Right lobe of liver (tissue), 6 donors: Measurements from ENCODE around the gene BICC1. TPM values are rescaled to one million over a fixed set of nuclear protein-coding genes. Genes with fewer than 3 reads are reported as not detected.

Experiments used
- ATAC-seq, 4 donors: fragments of 200-7000 bp; cut with Tn5 transposase; one replicate each; pipeline ENCODE4 v1.9.1; 2020; ENCODE audit warnings: mild to moderate bottlenecking in 4 of 4, moderate library complexity in 4 of 4
- DNase-seq, 3 donors: peaks; one replicate each; pipeline ENCODE4 v3.0.0-alpha.2; 2020
- H3K27ac ChIP-seq, 3 donors: fragments of 200-600 bp; one replicate each; pipeline ENCODE4 v1.8.0; 2022
- H3K27me3 ChIP-seq, 2 donors: fragments of 200-600 bp; one replicate each; pipeline ENCODE4 v1.8.0; 2022
- H3K36me3 ChIP-seq, 4 donors: fragments of 200-600 bp; sonication (generic) in 1 of 4; one replicate each; pipeline versions ENCODE4 v1.5.1 to v1.8.0; 2017 to 2022; ENCODE audit warnings: control low read depth in 1 of 4
- H3K4me1 ChIP-seq, 4 donors: fragments of 200-600 bp; sonication (generic) in 1 of 4; one replicate each; pipeline versions ENCODE4 v1.5.1 to v1.8.0; 2017 to 2022; ENCODE audit warnings: control low read depth in 1 of 4
- H3K4me3 ChIP-seq, 3 donors: fragments of 200-600 bp; one replicate each; pipeline ENCODE4 v1.8.0; 2022
- H3K9me3 ChIP-seq, 4 donors: fragments of 200-600 bp; sonication (generic) in 1 of 4; one replicate each; pipeline versions ENCODE4 v1.5.1 to v1.8.0; 2017 to 2022; ENCODE audit warnings: control low read depth in 1 of 4
- CTCF ChIP-seq, 4 donors: fragments of 200-600 bp in 3 of 4; fragments of 450-650 bp in 1 of 4; IDR thresholded peaks; one replicate each; pipeline versions ENCODE4 v1.5.1 to v1.8.0; 2016 to 2022; ENCODE audit warnings: antibody characterized with exemption in 4 of 4, mild to moderate bottlenecking in 2 of 4
- POLR2A ChIP-seq: fragments of 450-650 bp; IDR thresholded peaks from one replicate; pipeline ENCODE4 v1.6.1; 2017; ENCODE audit warnings: antibody characterized with exemption, mild to moderate bottlenecking
- WGBS: methylation state at CpG from one replicate; pipeline ENCODE4 v1.1.6; 2018; ENCODE audit warnings: low coverage, low lambda C conversion rate; ENCODE audit not compliant: insufficient coverage; ENCODE audit errors: missing lambda C conversion rate; 5-methylcytosine and 5-hydroxymethylcytosine counted together
- intact Hi-C, 2 donors: fragments of 100-400 bp; cut with DNase I; formaldehyde crosslinking; loops; one replicate each; pipeline versions ENCODE4 v1.11.2 to v1.14.1; 2022
- total RNA-seq, 6 experiments: library from RNA; depleted of rRNA in 2 of 6; stranded (reverse); fragments of >200 nt in 2 of 6; fragmentation: NEBNext Ultra II Directional in 3 of 6; extraction: Animal tissue kit (Norgen Biotek cat#: 25700) in 3 of 6; gene quantifications; one replicate each; pipeline versions ENCODE4 v1.1.0 to v1.2.4, GENCODE V29; 2016 to 2023
- donor health status: DM: no; HTN: yes; CAD: no.
- donor health status: DM: no; HTN: no; CAD: no.
- donor health status: DM: no; HTN: no; CAD: no.
- donor health status: DM: no; HTN: yes; CAD: no.
- donor health status: DM: no; HTN: yes; CAD: no.

Gene BICC1
- total RNA-seq, 6 experiments from 2014 or later: 1.2 to 9.0 (median 2.3) TPM

GRCh38 chr10:58810751-58811150, 298.1 kb downstream of the BICC1 start:
- Histone ChIP-seq H3K9me3 (no peaks in the 10 kb centered on the region), H3K36me3 (no peaks in the 10 kb centered on the region), H3K27ac (no peak overlapping the region), H3K4me1 (peaks cover 0 to 49% (median 2%) of the 10 kb centered on the region in 4 donors), H3K27me3 (no peaks in the 10 kb centered on the region), H3K4me3 (no peak overlapping the region)
- DNase-seq: no peak
- 71% methylated on average over 2 of the region's 2 CpGs for WGBS
- intact Hi-C loops: no loop called here
- TF ChIP-seq CTCF (IDR thresholded peaks at IDR 0.05) (no peak), POLR2A (no peak)
- ATAC-seq: no peak

DNA sequence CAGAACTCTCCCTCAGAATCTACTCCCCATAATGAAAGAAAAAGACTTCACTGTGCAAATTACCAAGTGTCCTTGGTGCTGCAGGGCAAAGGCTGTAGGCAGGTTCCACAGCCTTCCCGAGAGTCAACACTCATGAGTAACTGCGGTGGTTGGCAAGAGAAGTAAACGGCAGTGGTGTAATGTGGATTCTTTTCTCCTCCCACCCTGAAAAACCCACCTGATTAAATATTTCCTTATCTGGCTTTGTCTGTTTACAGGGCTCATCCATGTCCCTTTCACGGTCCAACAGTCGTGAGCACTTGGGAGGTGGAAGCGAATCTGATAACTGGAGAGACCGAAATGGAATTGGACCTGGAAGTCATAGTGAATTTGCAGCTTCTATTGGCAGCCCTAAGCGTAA, 300.9 kb downstream of the BICC1 start:
- Histone ChIP-seq H3K4me1 (peaks cover 0 to 44% (median 12%) of the 10 kb centered on the region in 4 donors), H3K27me3 (no peaks in the 10 kb centered on the region), H3K27ac (peak overlapping the region in 2 of 3 donors; percentile 25 to 76), H3K4me3 (no peak overlapping the region), H3K36me3 (no peaks in the 10 kb centered on the region), H3K9me3 (no peaks in the 10 kb centered on the region)
- 40% methylated on average over 8 of the region's 8 CpGs for WGBS
- TF ChIP-seq CTCF (IDR thresholded peaks at IDR 0.05): no peak
- ATAC-seq (peak; percentile 79 to 90 (median 83)), DNase-seq (peak; percentile 44 to 78 (median 73))
- intact Hi-C loops: no loop called here

DNA sequence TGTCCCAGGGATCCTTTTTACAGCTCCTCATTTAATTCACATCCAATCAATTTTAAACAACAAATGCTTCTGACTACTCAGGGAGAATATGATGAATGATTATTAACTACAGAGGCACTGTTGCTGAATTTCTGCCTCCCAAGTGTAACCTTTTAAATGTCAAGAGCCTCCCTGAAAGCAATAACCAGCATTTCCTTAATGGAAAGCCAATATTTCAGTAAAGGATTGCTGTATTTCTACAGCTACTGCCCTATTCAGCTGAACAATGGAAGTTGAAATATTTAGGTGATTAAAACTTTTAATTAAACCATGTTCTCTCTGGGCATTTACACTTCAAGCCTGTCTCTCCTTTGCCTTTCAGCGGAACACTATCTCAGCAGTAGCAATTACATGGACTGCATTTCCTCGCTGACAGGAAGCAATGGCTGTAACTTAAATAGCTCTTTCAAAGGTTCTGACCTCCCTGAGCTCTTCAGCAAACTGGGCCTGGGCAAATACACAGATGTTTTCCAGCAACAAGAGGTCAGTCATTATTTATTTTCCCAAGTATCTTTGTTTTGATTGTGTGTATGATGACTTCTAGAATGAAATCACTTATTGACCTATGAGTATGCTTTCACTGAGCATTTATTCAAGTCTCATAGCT, 304.7 kb downstream of the BICC1 start:
- no peaks in the 10 kb centered on the region for H3K36me3 ChIP-seq
- WGBS: 19% methylated on average over 2 of the region's 2 CpGs
- ATAC-seq (peak; percentile 68 to 81 (median 79)), DNase-seq (peak in 1 of 3 donors; percentile 67)
- peaks cover 0 to 74% (median 20%) of the 10 kb centered on the region in 4 donors for H3K4me1 ChIP-seq
- TF ChIP-seq POLR2A (no peak), CTCF (IDR thresholded peaks at IDR 0.05) (no peak)
- H3K4me3 ChIP-seq: no peak overlapping the region
- no peaks in the 10 kb centered on the region for H3K9me3 ChIP-seq
- peak overlapping the region; percentile 1 to 83 (median 41) for H3K27ac ChIP-seq
- no peaks in the 10 kb centered on the region for H3K27me3 ChIP-seq
- intact Hi-C loops: no loop called here

- no peaks in the 10 kb centered on the region for H3K9me3 ChIP-seq
- TF ChIP-seq POLR2A (no peak), CTCF (IDR thresholded peaks at IDR 0.05) (peak; percentile 22 to 50 (median 25))
- intact Hi-C loops: no loop called here
- H3K27ac ChIP-seq: peak overlapping the region in 1 of 3 donors; percentile 83
- no peak for DNase-seq
- H3K4me3 ChIP-seq: no peak overlapping the region
- peak; percentile 49 to 79 (median 60) for ATAC-seq
- no peaks in the 10 kb centered on the region for H3K27me3 ChIP-seq
- H3K4me1 ChIP-seq: peaks cover 0 to 78% (median 24%) of the 10 kb centered on the region in 4 donors
- H3K36me3 ChIP-seq: no peaks in the 10 kb centered on the region
- WGBS: 0% methylated on average over 1 of the region's 1 CpG
Measured at GRCh38 chr10:58818900-58819299, 306.2 kb downstream of the BICC1 start.
